KOPT-K1 (cell line): Measurements from ENCODE around the gene ZFYVE26.
"Not testable (repeated sequence)": the region's sequence is repeated elsewhere in the genome, so short reads cannot be mapped to it uniquely, and the experiment has no call there.

Source experiments
- H3K27ac ChIP-seq: fragments of 200-600 bp; sonication (generic); 2 replicates; pipeline ENCODE4 v1.5.1; 2016; ENCODE audit warnings: antibody characterized with exemption, mild to moderate bottlenecking, low read depth, low read length; ENCODE audit not compliant: poor library complexity, severe bottlenecking
- H3K36me3 ChIP-seq: fragments of 200-600 bp; sonication (generic); 2 replicates; pipeline ENCODE4 v1.5.1; 2017; ENCODE audit warnings: antibody characterized with exemption, mild to moderate bottlenecking, low read length, moderate library complexity; ENCODE audit not compliant: insufficient read depth
- H3K9me3 ChIP-seq: fragments of 200-600 bp; sonication (generic); 2 replicates; pipeline ENCODE4 v1.5.1; 2017; ENCODE audit warnings: antibody characterized with exemption, low read length, mild to moderate bottlenecking; ENCODE audit not compliant: insufficient read depth, poor library complexity, severe bottlenecking

The ZFYVE26 gene

GRCh38 chr14:67744046-67744445 is 72.3 kb downstream of the ZFYVE26 start:
- H3K9me3 ChIP-seq = no peaks in the 10 kb centered on the region
- peaks cover 16% of the 10 kb centered on the region for H3K36me3 ChIP-seq
- H3K27ac ChIP-seq = no peak overlapping the region

- Histone ChIP-seq H3K9me3 (no peaks in the 10 kb centered on the region), H3K27ac (no peak overlapping the region), H3K36me3 (no peaks in the 10 kb centered on the region)
Measured at GRCh38 chr14:67738740-67739504, 77.5 kb downstream of the ZFYVE26 start.

- Histone ChIP-seq H3K27ac (no peak overlapping the region), H3K36me3 (no peaks in the 10 kb centered on the region), H3K9me3 (no peaks in the 10 kb centered on the region)
Measured at GRCh38 chr14:67736771-67737170, 79.6 kb downstream of the ZFYVE26 start.

GRCh38 chr14:67735336-67736147 is 80.8 kb downstream of the ZFYVE26 start:
- Histone ChIP-seq H3K36me3 (no peaks in the 10 kb centered on the region), H3K27ac (no peak overlapping the region), H3K9me3 (no peaks in the 10 kb centered on the region)

GRCh38 chr14:67734675-67735074 is 81.7 kb downstream of the ZFYVE26 start:
- H3K27ac ChIP-seq = no peak overlapping the region
- H3K9me3 ChIP-seq = no peaks in the 10 kb centered on the region
- no peaks in the 10 kb centered on the region for H3K36me3 ChIP-seq

- Histone ChIP-seq H3K9me3 (no peaks in the 10 kb centered on the region), H3K27ac (no peak overlapping the region)
Measured at GRCh38 chr14:67733616-67734015, 82.8 kb downstream of the ZFYVE26 start.

GRCh38 chr14:67729072-67729885 is 87.1 kb downstream of the ZFYVE26 start:
- no peaks in the 10 kb centered on the region for H3K36me3 ChIP-seq
- no peaks in the 10 kb centered on the region for H3K9me3 ChIP-seq
- H3K27ac ChIP-seq = no peak overlapping the region

More at GRCh38 chr14:67733616-67734015, 82.8 kb downstream of the ZFYVE26 start:
- H3K36me3 ChIP-seq = no peaks in the 10 kb centered on the region

- Histone ChIP-seq H3K27ac (no peak overlapping the region), H3K36me3 (no peaks in the 10 kb centered on the region), H3K9me3 (no peaks in the 10 kb centered on the region)
Measured at GRCh38 chr14:67728258-67728657, 88.1 kb downstream of the ZFYVE26 start.

GRCh38 chr14:67727361-67727760 is 89.0 kb downstream of the ZFYVE26 start:
- Histone ChIP-seq H3K27ac (no peak overlapping the region), H3K36me3 (no peaks in the 10 kb centered on the region), H3K9me3 (no peaks in the 10 kb centered on the region)

GRCh38 chr14:67725171-67725570 is 91.2 kb downstream of the ZFYVE26 start:
- Histone ChIP-seq H3K9me3 (no peaks in the 10 kb centered on the region), H3K36me3 (no peaks in the 10 kb centered on the region), H3K27ac (no peak overlapping the region)

GRCh38 chr14:67722293-67722692 is 94.1 kb downstream of the ZFYVE26 start:
- no peak overlapping the region for H3K27ac ChIP-seq
- H3K36me3 ChIP-seq = no peaks in the 10 kb centered on the region
- no peaks in the 10 kb centered on the region for H3K9me3 ChIP-seq

- Histone ChIP-seq H3K27ac (no peak overlapping the region), H3K36me3 (no peaks in the 10 kb centered on the region), H3K9me3 (no peaks in the 10 kb centered on the region)
Measured at GRCh38 chr14:67721875-67722274, 94.5 kb downstream of the ZFYVE26 start.

GRCh38 chr14:67719866-67720265 is 96.5 kb downstream of the ZFYVE26 start:
- Histone ChIP-seq H3K9me3 (no peaks in the 10 kb centered on the region), H3K27ac (no peak overlapping the region), H3K36me3 (no peaks in the 10 kb centered on the region)

GRCh38 chr14:67719385-67719784 is 97.0 kb downstream of the ZFYVE26 start:
- H3K36me3 ChIP-seq, H3K27ac ChIP-seq, H3K9me3 ChIP-seq: not testable (repeated sequence)

GRCh38 chr14:67718265-67718664 is 98.1 kb downstream of the ZFYVE26 start:
- no peaks in the 10 kb centered on the region for H3K9me3 ChIP-seq
- H3K36me3 ChIP-seq = no peaks in the 10 kb centered on the region
- H3K27ac ChIP-seq = no peak overlapping the region
